Heart right ventricle (tissue), 16 donors: ENCODE data around the gene SFXN4. TPM values are rescaled to one million over a fixed set of nuclear protein-coding genes. Genes with fewer than 3 reads are reported as not detected.

Source experiments
- ATAC-seq, 8 donors: fragments of 200-7000 bp; cut with Tn5 transposase; one replicate each; pipeline ENCODE4 v1.9.1; 2020; ENCODE audit warnings: mild to moderate bottlenecking in 8 of 8, moderate library complexity in 8 of 8, moderate number of reproducible peaks in 1 of 8
- DNase-seq, 2 donors: peaks; one replicate each; pipeline ENCODE4 v3.0.0-alpha.2; 2020
- H3K27ac ChIP-seq, 10 donors: fragments of 200-600 bp; sonication (generic) in 2 of 10; one replicate each; pipeline versions ENCODE4 v1.5.0 to v1.8.0; 2020 to 2022; ENCODE audit warnings: mild to moderate bottlenecking in 3 of 10
- H3K27me3 ChIP-seq, 7 donors: fragments of 200-600 bp; one replicate each; pipeline ENCODE4 v1.8.0; 2021 to 2022; ENCODE audit warnings: mild to moderate bottlenecking in 2 of 7
- H3K36me3 ChIP-seq, 9 donors: fragments of 200-600 bp; sonication (generic) in 1 of 9; one replicate each; pipeline versions ENCODE4 v1.5.0 to v1.8.0; 2020 to 2022; ENCODE audit warnings: mild to moderate bottlenecking in 2 of 9
- H3K4me1 ChIP-seq, 9 donors: fragments of 200-600 bp; sonication (generic) in 1 of 9; one replicate each; pipeline versions ENCODE4 v1.5.0 to v1.8.0; 2020 to 2022; ENCODE audit warnings: mild to moderate bottlenecking in 4 of 9
- H3K4me3 ChIP-seq, 10 donors: fragments of 200-600 bp; sonication (generic) in 2 of 10; one replicate each; pipeline versions ENCODE4 v1.5.0 to v1.8.0; 2020 to 2022; ENCODE audit warnings: mild to moderate bottlenecking in 7 of 10, moderate library complexity in 2 of 10
- H3K9me3 ChIP-seq, 11 donors: fragments of 200-600 bp in 10 of 11; sonication (generic) in 2 of 11; one replicate each; pipeline versions ENCODE4 v1.5.0 to v1.8.0; 2013 to 2022; ENCODE audit warnings: mild to moderate bottlenecking in 2 of 11, control low read depth in 1 of 11, moderate library complexity in 1 of 11
- CTCF ChIP-seq, 9 donors: fragments of 200-600 bp; sonication (generic) in 2 of 9; IDR thresholded peaks; one replicate each; pipeline versions ENCODE4 v1.5.0 to v1.8.0; 2021 to 2022; ENCODE audit warnings: antibody characterized with exemption in 9 of 9, mild to moderate bottlenecking in 5 of 9, moderate library complexity in 1 of 9
- WGBS, 2 donors: extraction: QIAGEN DNeasy Blood & Tissue Kit; methylation state at CpG; one replicate each; pipeline ENCODE4 v1.1.7; 2013; ENCODE audit warnings: inconsistent platforms in 1 of 2; 5-methylcytosine and 5-hydroxymethylcytosine counted together
- intact Hi-C, 10 donors: fragments of 100-400 bp; cut with DNase I; formaldehyde crosslinking; loops; one replicate each; pipeline versions ENCODE4 v1.11.1 to v1.14.2; 2022
- polyA plus RNA-seq, 2 donors: library from polyadenylated mRNA; stranded (reverse); fragments of 200-250 nt; gene quantifications; one replicate each; pipeline ENCODE4 v1.2.3, GENCODE V29; 2013
- total RNA-seq, 10 donors: library from RNA; stranded (reverse); fragmentation: NEBNext Ultra II Directional in 3 of 10; extraction: Animal tissue kit (Norgen Biotek cat#: 25700) in 3 of 10; gene quantifications; one replicate each; pipeline versions ENCODE4 v1.2.1 to v1.2.4, GENCODE V29; 2021 to 2023
- donor health status: Arrhythmogenic right ventricular cardiomyopathy.
- donor health status: ischemic (EF 13 %, LVEDD 7.1; RV severe dilation, severe dysfunction).
- donor health status: healthy with polysubstance abuse.
- donor health status: DM: no; HTN: yes; CAD: no.
- donor health status: DM: no; HTN: no; CAD: no.
- donor health status: ischemic (EF 25% LVEDD 6.9; RV normal size, moderate dysfunction).
- donor health status: ischemic (EF 25% LVEDD 5.7; RV mildly dilated, moderate dysfunction).
- donor health status: healthy.
- donor health status: DM: yes; HTN: yes; CAD: no.
- donor health status: Ischemic cardiomyopathy.
- donor health status: ischemic (EF 35%, LVEDD 5.7; RV mildly dilated, moderate dysfunction).
- donor health status: nonischemic (EF 11% LVEDD 7.7; RV severe dilation, severe dysfunction).
- donor health status: DM: yes; HTN: yes; CAD: no.
- donor health status: PGD.
- donor health status: ischemic (EF 29% LVEDD 5.4; RV normal size, mild dysfunction).
- donor health status: nonischemic (EF 23%, LVEDD 6.1; RV moderate dilation, normal function).

The SFXN4 gene
- total and polyA plus RNA-seq, 12 donors, result 32.3 to 95.2 (median 44.0) TPM

GRCh38 chr10:119135513-119135881, 30.0 kb downstream of the SFXN4 start:
- no peak for ATAC-seq
- H3K27ac ChIP-seq, result peak overlapping the region in 1 of 10 donors; percentile 89
- H3K4me1 ChIP-seq, result peaks cover 0 to 70% (median 10%) of the 10 kb centered on the region in 9 donors
- intact Hi-C loops, result no loop called here
- DNase-seq, result no peak
- no peak overlapping the region for H3K4me3 ChIP-seq
- no peaks in the 10 kb centered on the region for H3K9me3 ChIP-seq
- peaks cover 0 to 59% (median 14%) of the 10 kb centered on the region in 9 donors for H3K36me3 ChIP-seq
- no peak for TF ChIP-seq CTCF (IDR thresholded peaks at IDR 0.05)
- H3K27me3 ChIP-seq, result no peaks in the 10 kb centered on the region
- 67 to 77% methylated on average over 4 of the region's 4 CpGs for WGBS, 2 donors

GRCh38 chr10:119133949-119134348, 31.6 kb downstream of the SFXN4 start:
- WGBS, 2 donors, result 88 to 94% methylated on average over 8 of the region's 8 CpGs
- Histone ChIP-seq H3K4me1 (peaks cover 0 to 80% (median 10%) of the 10 kb centered on the region in 9 donors), H3K9me3 (no peaks in the 10 kb centered on the region), H3K4me3 (no peak overlapping the region), H3K27me3 (no peaks in the 10 kb centered on the region), H3K27ac (peak overlapping the region in 1 of 10 donors; percentile 89), H3K36me3 (peaks cover 0 to 61% (median 15%) of the 10 kb centered on the region in 9 donors)
- intact Hi-C loops, result no loop called here
- DNase-seq, result no peak
- no peak for ATAC-seq
- TF ChIP-seq CTCF (IDR thresholded peaks at IDR 0.05), result no peak

- H3K36me3 ChIP-seq, result peaks cover 0 to 64% (median 15%) of the 10 kb centered on the region in 9 donors
Measured at GRCh38 chr10:119132521-119133345, 32.8 kb downstream of the SFXN4 start.

More at GRCh38 chr10:119132521-119133345, 32.8 kb downstream of the SFXN4 start:
- intact Hi-C loops, result no loop called here
- Histone ChIP-seq H3K27me3 (no peaks in the 10 kb centered on the region), H3K4me1 (peaks cover 0 to 70% (median 10%) of the 10 kb centered on the region in 9 donors), H3K4me3 (no peak overlapping the region), H3K9me3 (no peaks in the 10 kb centered on the region), H3K27ac (peak overlapping the region in 4 of 10 donors; percentile 52 to 89 (median 72))
- DNase-seq (no peak), ATAC-seq (peak in 2 of 8 donors; percentile 7 to 41)
- TF ChIP-seq CTCF (IDR thresholded peaks at IDR 0.05), result no peak
- WGBS, 2 donors, result 84 to 91% methylated on average over 14 of the region's 14 CpGs
